Femur (tissue), 1 donor: ENCODE measurements around the gene NEK8.

Experiments
- DNase-seq: peaks from one replicate; pipeline ENCODE4 v3.0.0-alpha.2; 2017

Gene NEK8

GRCh38 chr17:28728364-28729200 is at the start of gene NEK8:
Gene NEK8 (plus strand): TSS chr17:28728788. CDS start chr17:28728814, 26 bp downstream.
- peak; percentile 97 for DNase-seq

- no peak for DNase-seq
Measured at GRCh38 chr17:28682655-28683054, 45.9 kb upstream of the NEK8 start.

- DNase-seq = peak; percentile 35
Measured at GRCh38 chr17:28684963-28685362, 43.6 kb upstream of the NEK8 start.

DNA sequence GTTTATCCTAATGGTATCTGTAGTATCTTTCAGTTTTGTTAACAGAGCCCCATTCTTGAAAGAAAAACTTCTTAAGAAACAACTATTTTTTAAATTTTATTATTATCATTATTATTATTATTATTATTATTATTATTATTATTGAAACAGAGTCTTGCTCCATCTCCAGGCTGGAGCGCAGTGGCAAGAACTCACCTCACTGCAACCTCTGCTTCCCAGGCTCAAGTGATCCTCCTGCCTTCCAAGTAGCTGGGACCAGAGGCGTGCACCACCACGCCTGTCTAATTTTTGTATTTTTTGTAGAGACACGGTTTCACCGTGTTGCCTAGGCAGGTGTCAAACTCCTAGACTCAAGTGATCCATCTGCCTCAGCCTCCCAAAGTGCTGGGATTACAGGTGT is 43.2 kb upstream of the NEK8 start:
- DNase-seq = no peak

DNA sequence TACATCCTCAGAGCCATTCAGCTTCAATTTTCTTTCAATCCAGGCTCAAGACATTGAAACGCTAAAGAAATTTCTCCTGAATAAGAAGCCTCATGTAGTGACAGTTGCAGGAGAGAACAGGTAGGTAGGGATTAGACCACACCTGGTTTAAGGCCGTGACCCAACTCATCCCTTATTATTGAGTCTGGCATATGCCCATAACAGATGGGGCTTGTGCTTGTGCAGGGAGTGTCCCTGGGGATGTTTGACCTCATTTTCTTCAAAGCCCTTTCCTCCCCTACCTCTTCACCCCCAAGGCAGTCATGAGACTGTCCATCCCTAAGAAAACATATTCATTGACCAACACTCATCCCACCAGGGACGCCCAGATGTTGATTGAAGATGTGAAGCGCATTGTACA is 42.3 kb upstream of the NEK8 start:
- no peak for DNase-seq

- DNase-seq = no peak
Measured at GRCh38 chr17:28688481-28688880, 40.1 kb upstream of the NEK8 start.

DNA sequence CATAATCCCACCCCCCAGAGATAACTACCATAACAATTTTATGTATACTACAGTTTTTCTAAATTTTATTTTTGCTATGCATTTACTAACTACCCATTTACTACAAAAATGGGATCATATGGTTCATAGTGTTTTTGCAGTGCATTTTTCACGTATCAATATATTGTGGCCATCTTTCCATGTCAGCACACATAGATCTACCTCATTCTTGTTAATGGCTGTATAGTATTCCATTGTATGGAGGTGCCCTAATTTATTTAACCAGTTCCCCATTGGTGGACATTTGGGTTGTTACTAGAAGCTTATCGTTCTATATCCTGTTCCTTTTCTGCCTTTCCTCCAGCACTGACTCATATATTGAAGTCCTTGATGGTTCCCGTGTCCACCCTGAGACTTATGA is 39.6 kb upstream of the NEK8 start:
- no peak for DNase-seq

DNA sequence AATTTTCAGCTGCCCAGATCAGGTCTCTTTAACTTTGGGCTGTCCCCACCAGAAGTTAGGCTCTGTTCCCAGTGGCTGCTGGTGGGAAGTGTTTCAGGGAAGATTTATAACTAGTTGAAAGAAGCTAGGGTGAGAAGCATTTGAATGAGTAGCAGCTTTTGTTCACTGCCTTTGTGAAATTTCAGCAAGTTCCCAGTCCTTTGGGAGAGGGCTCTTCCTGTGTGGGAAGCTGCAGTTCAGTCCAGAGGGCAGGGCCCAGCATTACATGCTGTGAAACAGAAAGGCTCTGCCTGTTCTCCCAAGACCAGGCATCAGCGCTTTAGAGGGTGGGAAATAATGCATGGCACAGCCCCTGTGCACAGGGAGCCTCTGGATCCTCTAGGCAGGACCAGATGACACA is 34.7 kb upstream of the NEK8 start:
- no peak for DNase-seq

DNA sequence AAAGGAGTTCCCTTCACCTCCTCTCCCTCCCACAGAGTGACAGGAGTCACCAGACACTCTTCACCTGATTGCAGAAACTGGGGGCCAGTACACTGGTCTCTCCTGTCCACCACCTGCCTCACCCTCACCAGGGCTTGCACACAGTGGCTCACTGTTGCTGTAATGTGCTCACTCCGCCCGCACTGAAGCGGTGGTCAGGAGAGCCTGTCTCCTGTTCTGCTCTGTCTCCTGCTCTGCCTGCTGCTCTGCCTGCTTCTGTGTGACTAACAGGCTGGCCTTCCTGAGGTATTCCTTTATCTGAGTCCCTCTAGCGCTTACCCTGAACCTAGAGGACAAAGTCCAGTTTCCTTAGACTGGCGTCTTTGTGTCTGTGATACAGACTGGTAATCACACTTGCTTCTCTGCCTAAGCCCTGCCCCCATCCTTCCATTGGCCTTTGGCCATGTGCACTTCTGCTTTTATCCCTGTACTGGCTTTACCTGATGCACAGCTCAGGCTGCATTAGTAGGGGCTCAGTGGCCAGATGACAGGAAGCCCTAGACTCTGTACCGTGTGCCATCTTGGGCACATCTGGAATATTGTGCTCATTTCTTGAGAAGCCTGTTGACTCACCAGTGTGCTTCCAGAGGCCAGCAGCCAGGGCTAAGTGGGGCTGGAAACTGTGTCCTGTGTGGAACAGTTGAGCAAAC is 30.2 kb upstream of the NEK8 start:
- DNase-seq = no peak

DNA sequence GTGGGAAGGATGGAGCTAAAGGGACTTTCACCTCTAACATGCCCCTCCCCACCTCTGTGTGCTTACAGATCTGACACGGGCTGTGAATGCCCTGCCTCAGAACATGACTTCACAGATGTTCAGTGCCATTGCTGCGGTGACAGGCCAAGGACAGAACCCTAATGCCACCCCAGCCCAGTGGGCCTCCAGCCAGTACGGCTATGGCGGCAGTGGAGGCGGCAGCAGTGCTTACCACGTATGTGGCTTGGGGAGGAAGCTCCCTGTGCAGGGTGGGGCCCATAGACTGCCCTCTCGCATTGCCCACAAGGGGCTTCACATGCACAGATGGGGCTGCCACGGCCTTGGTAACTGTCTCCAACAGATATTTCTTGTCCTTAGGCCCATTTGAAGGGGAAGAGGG is 28.3 kb upstream of the NEK8 start:
- DNase-seq = no peak

DNA sequence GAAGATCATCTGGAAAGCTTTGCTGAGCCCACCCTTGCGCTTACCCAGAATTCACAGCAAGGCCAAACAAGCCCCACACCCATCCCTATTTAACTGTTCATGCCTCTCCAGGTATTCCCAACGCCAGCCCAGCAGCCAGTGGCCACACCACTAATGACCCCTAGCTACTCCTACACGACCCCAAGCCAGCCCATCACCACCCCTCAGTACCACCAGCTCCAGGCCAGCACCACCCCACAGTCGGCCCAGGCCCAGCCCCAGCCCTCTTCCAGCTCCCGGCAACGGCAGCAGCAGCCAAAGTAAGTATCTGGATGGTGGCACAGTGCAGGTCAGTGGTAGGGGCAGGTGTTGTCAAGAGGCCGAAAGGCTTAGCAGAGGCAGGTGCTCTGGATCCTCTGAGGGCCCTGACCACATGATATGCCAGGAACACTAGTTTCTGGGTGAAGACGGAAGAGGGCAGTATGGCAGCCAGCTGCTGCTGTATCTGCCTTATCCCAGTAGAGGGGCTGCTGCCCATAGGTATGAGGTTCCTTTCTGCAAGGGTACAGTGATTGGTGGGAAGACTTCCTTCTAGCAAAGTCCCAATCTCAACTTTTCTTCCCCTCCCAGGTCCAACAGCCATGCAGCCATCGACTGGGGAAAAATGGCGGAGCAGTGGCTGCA is 27.6 kb upstream of the NEK8 start:
- no peak for DNase-seq

DNA sequence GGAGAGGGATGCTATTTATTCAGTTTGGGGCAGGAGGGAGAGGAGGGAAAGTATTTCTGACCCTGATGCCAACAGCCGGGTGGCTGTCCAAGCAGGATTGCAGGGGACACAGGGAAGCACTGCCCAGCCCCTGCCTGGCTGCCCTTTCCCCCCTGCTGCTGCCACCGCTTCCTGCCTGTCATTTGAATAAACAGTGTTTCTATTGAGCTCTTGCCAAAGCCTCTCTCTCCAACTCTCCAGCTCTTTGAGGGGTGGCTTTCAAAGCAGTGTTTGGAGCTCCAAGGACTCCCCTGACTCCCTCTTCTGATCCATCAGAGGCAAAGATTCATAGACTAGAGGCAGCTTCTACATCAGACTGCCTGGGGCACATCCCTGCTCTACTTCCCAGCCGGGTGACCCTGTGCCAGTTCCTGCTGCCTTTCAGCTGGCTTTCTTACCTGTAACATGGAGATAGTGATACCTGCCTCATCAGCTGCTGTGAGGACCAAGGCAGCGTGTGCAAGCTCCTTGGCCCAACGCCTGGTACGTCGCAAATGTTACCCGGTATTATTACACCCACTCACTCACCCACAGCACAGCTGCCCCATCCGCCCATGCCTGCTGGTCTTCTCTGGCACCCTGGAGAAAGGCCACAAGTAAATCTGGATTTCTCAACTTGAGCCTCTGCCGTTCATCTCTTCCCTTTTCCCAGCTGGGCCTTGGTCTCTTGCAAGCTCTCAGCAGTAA is 26.4 kb upstream of the NEK8 start:
- DNase-seq = no peak

DNA sequence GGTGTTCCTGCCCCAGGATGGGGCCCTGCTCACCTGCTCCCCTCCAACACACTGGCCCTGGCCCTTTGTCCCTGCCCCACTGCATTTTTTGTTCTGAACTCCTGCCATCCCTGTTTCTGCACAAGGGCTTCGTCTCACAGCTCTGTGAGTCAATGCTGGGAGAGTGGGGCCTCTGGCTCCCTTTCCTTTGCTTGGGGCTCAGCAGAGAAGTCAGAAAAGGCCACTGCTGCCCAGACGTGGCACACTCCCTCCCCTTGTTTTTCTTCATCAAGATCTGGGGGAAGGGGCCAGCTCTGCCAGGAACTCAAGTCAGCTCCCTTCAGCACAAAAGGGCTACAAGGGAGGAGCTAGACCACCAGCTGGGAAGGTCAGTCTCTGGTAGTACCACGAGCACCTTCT is 25.8 kb upstream of the NEK8 start:
- DNase-seq = no peak

- DNase-seq = no peak
Measured at GRCh38 chr17:28703552-28704218, 24.9 kb upstream of the NEK8 start.

DNA sequence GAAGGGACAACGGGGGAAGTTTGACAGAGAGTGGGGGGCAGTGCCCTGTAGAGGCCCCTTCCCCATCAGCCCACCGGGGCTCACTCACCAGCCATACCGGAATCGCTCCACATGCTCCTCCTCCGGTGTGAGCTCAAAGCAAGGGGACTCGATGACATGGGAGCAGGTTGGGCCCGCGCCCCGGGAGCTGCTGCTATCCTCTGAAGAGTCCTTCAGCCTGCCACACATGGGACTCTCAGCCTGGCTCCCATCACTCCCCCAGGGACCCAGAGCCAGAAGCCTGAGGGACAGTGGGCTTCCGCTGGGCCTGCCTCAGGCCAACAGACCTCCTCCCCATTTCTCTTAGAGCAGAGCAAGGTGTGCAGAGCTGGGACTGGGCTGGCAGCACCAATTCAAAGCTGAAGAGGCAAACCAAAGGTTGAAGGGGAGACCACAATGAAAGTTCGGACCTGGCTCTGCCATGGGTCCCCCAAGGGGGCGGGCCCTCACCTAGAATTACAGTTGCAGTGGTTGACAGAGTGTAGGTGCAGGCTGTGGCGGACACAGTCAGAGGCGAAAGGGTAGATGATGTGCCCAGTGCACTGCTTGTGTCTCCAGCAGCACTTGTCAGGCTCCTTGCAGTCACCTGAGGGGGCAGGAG is 24.2 kb upstream of the NEK8 start:
- no peak for DNase-seq

GRCh38 chr17:28705074-28705659 is 23.4 kb upstream of the NEK8 start:
- DNase-seq = no peak

DNA sequence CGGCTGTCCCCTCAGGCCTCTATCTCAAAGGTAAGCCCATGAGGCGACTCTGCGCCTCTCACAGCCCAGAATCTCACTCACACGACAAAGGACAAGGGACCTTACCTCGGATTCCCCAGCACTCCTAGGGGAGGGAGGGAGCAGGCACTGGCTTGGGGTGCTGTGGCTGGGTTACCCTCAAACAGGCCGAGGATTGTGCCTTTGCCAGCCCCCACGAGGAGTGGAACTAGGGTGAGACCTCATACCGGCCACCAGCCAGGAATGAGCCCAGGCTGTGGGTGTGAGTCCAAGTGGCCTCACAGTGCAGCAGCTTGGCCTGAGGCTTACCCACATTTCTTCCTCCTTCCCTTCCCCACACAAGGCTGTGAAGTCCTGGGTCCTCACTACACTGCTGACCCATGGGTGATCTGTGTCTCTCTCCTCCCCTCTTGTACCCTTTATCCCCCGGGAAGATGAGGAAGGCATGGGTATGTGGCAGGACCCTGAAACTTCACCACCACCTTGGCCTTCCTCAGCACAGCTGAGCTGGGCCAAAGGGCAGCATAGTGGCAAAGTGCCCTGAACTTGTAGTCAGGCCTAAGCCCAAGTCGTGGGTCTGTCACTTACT is 22.8 kb upstream of the NEK8 start:
- DNase-seq = no peak

GRCh38 chr17:28706471-28707338 is 21.9 kb upstream of the NEK8 start:
- no peak for DNase-seq

DNA sequence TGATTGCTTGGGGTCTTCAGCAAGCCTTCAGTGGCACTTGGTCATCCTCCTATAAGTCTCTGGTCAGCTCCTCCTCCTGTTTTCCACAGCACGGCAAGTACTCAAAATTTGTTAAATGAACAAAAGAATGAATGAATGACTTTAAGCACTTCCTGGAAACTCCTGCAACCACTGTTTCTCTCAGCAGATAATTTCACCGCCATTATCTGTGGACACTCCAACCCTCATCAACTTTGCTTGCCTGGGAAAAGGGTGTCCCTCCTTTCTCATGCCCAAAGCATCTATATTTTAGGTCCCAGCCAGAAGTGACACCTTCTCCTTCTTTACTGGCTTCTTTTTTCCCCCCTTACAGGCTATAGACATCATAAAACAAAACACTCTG is 21.3 kb upstream of the NEK8 start:
- DNase-seq = no peak
